Peyer's patch (tissue), 4 donors: ENCODE measurements around the gene KLHL5.

ENCODE experiments used
- POLR2A ChIP-seq, 2 donors: fragments of 450-650 bp; IDR thresholded peaks; one replicate each; pipeline ENCODE4 v1.5.1; 2017; ENCODE audit warnings: antibody characterized with exemption in 2 of 2, mild to moderate bottlenecking in 2 of 2, moderate library complexity in 2 of 2
- TF ChIP-seq, protein P1 (sequence below), 6 experiments: fragments of 450-650 bp in 4 of 6; fragments of 200-600 bp in 2 of 6; sonication (generic) in 1 of 6; IDR thresholded peaks; one replicate each; pipeline ENCODE4 v1.5.1; 2017 to 2019; ENCODE audit warnings: antibody characterized with exemption in 6 of 6, mild to moderate bottlenecking in 3 of 6, moderate library complexity in 1 of 6

DNA sequence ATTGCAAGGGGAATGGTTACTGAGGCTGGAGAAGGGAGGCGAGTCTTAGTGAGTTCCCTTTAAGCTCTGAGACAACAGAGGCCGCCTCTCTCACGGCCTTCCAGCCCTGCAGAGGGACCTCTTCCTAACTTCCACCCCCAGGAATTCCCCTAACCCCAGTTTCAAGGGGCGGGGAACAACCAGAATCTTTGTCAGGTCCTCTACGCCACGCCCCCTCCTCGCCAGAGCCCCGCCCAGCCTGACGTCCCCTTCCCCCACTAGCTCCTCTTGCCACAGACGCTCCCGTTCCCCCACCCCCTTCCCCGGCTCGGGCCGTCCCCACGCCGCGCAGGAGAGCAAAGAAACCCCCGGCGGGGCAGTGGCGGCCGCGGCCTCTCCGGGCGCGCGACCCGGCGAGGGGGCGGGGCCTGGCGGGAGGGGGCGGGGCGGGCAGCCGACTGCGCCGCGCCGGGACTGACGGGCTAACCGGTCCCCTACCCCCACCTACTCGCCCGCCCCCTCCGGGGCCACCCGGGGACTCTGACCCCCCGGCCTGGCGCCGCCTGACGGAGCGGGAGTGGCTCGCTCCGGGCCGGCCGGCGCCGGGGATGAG is 17.6 kb upstream of the KLHL5 start:
- TF ChIP-seq, protein P1, sequence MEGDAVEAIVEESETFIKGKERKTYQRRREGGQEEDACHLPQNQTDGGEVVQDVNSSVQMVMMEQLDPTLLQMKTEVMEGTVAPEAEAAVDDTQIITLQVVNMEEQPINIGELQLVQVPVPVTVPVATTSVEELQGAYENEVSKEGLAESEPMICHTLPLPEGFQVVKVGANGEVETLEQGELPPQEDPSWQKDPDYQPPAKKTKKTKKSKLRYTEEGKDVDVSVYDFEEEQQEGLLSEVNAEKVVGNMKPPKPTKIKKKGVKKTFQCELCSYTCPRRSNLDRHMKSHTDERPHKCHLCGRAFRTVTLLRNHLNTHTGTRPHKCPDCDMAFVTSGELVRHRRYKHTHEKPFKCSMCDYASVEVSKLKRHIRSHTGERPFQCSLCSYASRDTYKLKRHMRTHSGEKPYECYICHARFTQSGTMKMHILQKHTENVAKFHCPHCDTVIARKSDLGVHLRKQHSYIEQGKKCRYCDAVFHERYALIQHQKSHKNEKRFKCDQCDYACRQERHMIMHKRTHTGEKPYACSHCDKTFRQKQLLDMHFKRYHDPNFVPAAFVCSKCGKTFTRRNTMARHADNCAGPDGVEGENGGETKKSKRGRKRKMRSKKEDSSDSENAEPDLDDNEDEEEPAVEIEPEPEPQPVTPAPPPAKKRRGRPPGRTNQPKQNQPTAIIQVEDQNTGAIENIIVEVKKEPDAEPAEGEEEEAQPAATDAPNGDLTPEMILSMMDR (IDR thresholded peaks at IDR 0.05): no peak
- no peak for TF ChIP-seq POLR2A (IDR thresholded peaks at IDR 0.05)
